ENCODE measurements around the gene FAM135A. TPM values are rescaled to one million over a fixed set of nuclear protein-coding genes. Genes with fewer than 3 reads are reported as not detected.

Gene FAM135A
- total and polyA plus RNA-seq, 2 of the 13 experiments (the other 11 are each of a cell fraction or from before 2014, with no cell fraction given): 26.9 to 31.5 TPM

DNA sequence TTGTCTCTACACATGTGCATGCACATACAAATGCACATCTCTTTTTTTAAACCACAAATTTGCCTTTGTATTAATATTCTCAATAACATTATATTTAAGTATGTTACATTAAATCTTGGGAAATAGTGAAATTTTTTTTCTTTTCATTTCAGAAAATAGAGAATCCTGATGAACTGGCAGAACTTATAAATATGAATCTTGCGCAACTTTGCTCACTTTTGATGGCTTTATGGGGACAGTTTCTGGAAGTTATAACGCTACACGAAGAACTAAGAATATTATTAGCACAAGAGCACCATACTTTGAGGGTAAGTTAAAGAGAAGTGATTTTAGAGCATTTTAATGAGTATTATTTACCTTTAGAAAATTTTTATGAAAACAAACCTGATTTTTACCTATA lies 89.2 kb downstream of the FAM135A start:
- TF ChIP-seq MAZ (IDR thresholded peaks at IDR 0.05; ENCODE audit: borderline replicate concordance, low read depth, low read length): no peak
- TF ChIP-seq MAZ (CRISPR knock-in tag; IDR thresholded peaks at IDR 0.05; ENCODE audit: low read depth): no peak
- peak; percentile 74 for TF ChIP-seq CEBPB (IDR thresholded peaks at IDR 0.05; ENCODE audit: borderline replicate concordance, low read depth, low read length)
- ATAC-seq (no peak), FAIRE-seq (no peak), DNase-seq (ENCODE audit: low spot score) (no peak)
- CTCF ChIA-PET (ENCODE audit: low intra/inter-chr PET ratio, low total read pairs): interaction anchor here (0.6 kb wide), 1 partner anchor 38 kb away, joined by 3 read pairs; no protein-coding TSS in a partner anchor
- WGBS (ENCODE audit: low lambda C conversion rate): 98% methylated on average over 3 of the region's 3 CpGs
- POLR2A ChIA-PET: no interaction called here
- Histone ChIP-seq H2AFZ (ENCODE audit: low read length) (no peak overlapping the region), H3K79me2 (ENCODE audit: insufficient read depth, low read length) (no peaks in the 10 kb centered on the region), H4K20me1 (ENCODE audit: insufficient read depth, low read length) (no peaks in the 10 kb centered on the region), H3K9ac (ENCODE audit: insufficient read depth, low read depth, low read length) (no peak overlapping the region), H3K4me3 (replicated peaks in 1 of 3; ENCODE audit: insufficient read depth in 1 of 3, low read depth in 2 of 3, low read length in 3 of 3) (no peak overlapping the region), H3K27ac (ENCODE audit: extremely low read length, insufficient read depth, low read length) (no peak overlapping the region), H3K36me3 (replicated peaks in 1 of 2; ENCODE audit: control insufficient read depth in 1 of 2, insufficient read depth in 2 of 2, low read length in 2 of 2) (peaks cover 3 to 29% of the 10 kb centered on the region in 2 experiments; a peak in 4 of 5 replicates), H3K4me1 (ENCODE audit: insufficient read depth, low read length) (no peaks in the 10 kb centered on the region; the same call in 1 of the 2 replicates), H3K9me3 (ENCODE audit: low read length) (peaks cover 7% of the 10 kb centered on the region), H3K27me3 (ENCODE audit: control insufficient read depth in 1 of 2, insufficient read depth in 2 of 2, low read length in 2 of 2) (no peaks in the 10 kb centered on the region), H3K4me2 (ENCODE audit: low read depth, low read length) (no peak overlapping the region)
- BruUV-seq (replicated peaks): no TSS peak
- intact Hi-C loops (cut with micrococcal nuclease; ENCODE audit: unreplicated experiment): no loop called here
- in situ Hi-C loops (cut with HindIII; ENCODE audit: extremely low pct_ligation_motif_present, low pct_unique_long_range_greater_than_20kb): no loop called here

DNA sequence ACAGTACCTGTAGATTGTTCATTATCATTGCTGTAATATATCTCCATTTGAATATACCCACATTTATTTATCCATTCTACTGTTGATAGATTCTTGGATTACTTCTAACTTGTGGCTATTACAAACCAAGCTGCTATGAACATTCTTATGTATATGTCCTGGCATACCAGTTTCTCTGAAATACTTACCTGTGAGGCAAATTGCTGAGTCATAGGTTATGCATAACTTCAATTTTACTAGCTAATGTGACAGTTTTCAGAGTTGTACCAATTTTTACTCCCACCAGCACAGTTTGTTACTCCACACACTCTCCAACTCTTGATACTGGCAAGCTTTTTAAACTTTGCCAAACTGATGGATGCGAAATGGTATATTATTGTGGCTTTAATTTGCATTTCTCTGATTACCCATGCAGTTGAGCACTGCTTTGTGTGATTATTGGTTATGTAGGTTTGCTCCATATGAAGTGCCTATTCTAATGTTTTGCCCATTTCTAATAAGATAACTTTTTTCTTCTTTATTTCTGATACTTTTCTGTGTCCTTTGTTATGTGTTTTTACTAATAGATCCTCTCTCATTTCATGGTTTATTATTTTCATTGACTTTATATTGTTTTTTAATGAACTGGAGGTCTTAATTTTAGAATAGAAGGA lies 90.6 kb downstream of the FAM135A start:
- Histone ChIP-seq H3K79me2 (ENCODE audit: insufficient read depth, low read length) (no peaks in the 10 kb centered on the region), H3K4me3 (replicated peaks in 1 of 3; ENCODE audit: insufficient read depth in 1 of 3, low read depth in 2 of 3, low read length in 3 of 3) (no peak overlapping the region), H3K36me3 (replicated peaks in 1 of 2; ENCODE audit: control insufficient read depth in 1 of 2, insufficient read depth in 2 of 2, low read length in 2 of 2) (peaks cover 3 to 29% of the 10 kb centered on the region in 2 experiments; a peak in 4 of 5 replicates), H3K9me3 (ENCODE audit: low read length) (peaks cover 7% of the 10 kb centered on the region), H2AFZ (ENCODE audit: low read length) (no peak overlapping the region), H3K4me2 (ENCODE audit: low read depth, low read length) (no peak overlapping the region), H4K20me1 (ENCODE audit: insufficient read depth, low read length) (no peaks in the 10 kb centered on the region), H3K27me3 (ENCODE audit: control insufficient read depth in 1 of 2, insufficient read depth in 2 of 2, low read length in 2 of 2) (no peaks in the 10 kb centered on the region), H3K9ac (ENCODE audit: insufficient read depth, low read depth, low read length) (no peak overlapping the region), H3K27ac (ENCODE audit: extremely low read length, insufficient read depth, low read length) (no peak overlapping the region), H3K4me1 (ENCODE audit: insufficient read depth, low read length) (no peaks in the 10 kb centered on the region; the same call in 1 of the 2 replicates)
- in situ Hi-C loops (cut with HindIII; ENCODE audit: extremely low pct_ligation_motif_present, low pct_unique_long_range_greater_than_20kb) (no loop called here), intact Hi-C loops (cut with micrococcal nuclease; ENCODE audit: unreplicated experiment) (no loop called here)
- BruUV-seq (replicated peaks): no TSS peak
- no peak for DNase-seq (ENCODE audit: low spot score)
- no peak for FAIRE-seq
- CTCF ChIA-PET (ENCODE audit: low intra/inter-chr PET ratio, low total read pairs): no interaction called here
- WGBS (ENCODE audit: low lambda C conversion rate): 100% methylated on average over 1 of the region's 1 CpG
- POLR2A ChIA-PET: no interaction called here
- ATAC-seq: no peak
- TF ChIP-seq, protein P1, sequence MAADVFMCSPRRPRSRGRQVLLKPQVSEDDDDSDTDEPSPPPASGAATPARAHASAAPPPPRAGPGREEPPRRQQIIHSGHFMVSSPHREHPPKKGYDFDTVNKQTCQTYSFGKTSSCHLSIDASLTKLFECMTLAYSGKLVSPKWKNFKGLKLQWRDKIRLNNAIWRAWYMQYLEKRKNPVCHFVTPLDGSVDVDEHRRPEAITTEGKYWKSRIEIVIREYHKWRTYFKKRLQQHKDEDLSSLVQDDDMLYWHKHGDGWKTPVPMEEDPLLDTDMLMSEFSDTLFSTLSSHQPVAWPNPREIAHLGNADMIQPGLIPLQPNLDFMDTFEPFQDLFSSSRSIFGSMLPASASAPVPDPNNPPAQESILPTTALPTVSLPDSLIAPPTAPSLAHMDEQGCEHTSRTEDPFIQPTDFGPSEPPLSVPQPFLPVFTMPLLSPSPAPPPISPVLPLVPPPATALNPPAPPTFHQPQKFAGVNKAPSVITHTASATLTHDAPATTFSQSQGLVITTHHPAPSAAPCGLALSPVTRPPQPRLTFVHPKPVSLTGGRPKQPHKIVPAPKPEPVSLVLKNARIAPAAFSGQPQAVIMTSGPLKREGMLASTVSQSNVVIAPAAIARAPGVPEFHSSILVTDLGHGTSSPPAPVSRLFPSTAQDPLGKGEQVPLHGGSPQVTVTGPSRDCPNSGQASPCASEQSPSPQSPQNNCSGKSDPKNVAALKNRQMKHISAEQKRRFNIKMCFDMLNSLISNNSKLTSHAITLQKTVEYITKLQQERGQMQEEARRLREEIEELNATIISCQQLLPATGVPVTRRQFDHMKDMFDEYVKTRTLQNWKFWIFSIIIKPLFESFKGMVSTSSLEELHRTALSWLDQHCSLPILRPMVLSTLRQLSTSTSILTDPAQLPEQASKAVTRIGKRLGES (CRISPR knock-in tag; IDR thresholded peaks at IDR 0.05; ENCODE audit: borderline replicate concordance): no peak
- no peak for TF ChIP-seq HES4 (CRISPR knock-in tag; IDR thresholded peaks at IDR 0.05; ENCODE audit: borderline replicate concordance)
- TF ChIP-seq, protein P2, sequence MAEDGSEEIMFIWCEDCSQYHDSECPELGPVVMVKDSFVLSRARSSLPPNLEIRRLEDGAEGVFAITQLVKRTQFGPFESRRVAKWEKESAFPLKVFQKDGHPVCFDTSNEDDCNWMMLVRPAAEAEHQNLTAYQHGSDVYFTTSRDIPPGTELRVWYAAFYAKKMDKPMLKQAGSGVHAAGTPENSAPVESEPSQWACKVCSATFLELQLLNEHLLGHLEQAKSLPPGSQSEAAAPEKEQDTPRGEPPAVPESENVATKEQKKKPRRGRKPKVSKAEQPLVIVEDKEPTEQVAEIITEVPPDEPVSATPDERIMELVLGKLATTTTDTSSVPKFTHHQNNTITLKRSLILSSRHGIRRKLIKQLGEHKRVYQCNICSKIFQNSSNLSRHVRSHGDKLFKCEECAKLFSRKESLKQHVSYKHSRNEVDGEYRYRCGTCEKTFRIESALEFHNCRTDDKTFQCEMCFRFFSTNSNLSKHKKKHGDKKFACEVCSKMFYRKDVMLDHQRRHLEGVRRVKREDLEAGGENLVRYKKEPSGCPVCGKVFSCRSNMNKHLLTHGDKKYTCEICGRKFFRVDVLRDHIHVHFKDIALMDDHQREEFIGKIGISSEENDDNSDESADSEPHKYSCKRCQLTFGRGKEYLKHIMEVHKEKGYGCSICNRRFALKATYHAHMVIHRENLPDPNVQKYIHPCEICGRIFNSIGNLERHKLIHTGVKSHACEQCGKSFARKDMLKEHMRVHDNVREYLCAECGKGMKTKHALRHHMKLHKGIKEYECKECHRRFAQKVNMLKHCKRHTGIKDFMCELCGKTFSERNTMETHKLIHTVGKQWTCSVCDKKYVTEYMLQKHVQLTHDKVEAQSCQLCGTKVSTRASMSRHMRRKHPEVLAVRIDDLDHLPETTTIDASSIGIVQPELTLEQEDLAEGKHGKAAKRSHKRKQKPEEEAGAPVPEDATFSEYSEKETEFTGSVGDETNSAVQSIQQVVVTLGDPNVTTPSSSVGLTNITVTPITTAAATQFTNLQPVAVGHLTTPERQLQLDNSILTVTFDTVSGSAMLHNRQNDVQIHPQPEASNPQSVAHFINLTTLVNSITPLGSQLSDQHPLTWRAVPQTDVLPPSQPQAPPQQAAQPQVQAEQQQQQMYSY (CRISPR knock-in tag; IDR thresholded peaks at IDR 0.05): no peak
- TF ChIP-seq, protein P3, sequence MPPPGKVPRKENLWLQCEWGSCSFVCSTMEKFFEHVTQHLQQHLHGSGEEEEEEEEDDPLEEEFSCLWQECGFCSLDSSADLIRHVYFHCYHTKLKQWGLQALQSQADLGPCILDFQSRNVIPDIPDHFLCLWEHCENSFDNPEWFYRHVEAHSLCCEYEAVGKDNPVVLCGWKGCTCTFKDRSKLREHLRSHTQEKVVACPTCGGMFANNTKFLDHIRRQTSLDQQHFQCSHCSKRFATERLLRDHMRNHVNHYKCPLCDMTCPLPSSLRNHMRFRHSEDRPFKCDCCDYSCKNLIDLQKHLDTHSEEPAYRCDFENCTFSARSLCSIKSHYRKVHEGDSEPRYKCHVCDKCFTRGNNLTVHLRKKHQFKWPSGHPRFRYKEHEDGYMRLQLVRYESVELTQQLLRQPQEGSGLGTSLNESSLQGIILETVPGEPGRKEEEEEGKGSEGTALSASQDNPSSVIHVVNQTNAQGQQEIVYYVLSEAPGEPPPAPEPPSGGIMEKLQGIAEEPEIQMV (CRISPR knock-in tag; IDR thresholded peaks at IDR 0.05; ENCODE audit: low read depth): no peak
- peak; percentile 86 for TF ChIP-seq NFE2L2 (IDR thresholded peaks at IDR 0.05; ENCODE audit: low read length)
- TF ChIP-seq KAT7 (CRISPR knock-in tag; IDR thresholded peaks at IDR 0.05; ENCODE audit: borderline replicate concordance): no peak
